ENCODE data around the gene AMBN.
A peak's percentile ranks its signal among the peaks of the same experiment; 100 is the strongest.
"Not testable (repeated sequence)": the region's sequence is repeated elsewhere in the genome, so short reads cannot be mapped to it uniquely, and the experiment has no call there.

AMBN gene

DNA sequence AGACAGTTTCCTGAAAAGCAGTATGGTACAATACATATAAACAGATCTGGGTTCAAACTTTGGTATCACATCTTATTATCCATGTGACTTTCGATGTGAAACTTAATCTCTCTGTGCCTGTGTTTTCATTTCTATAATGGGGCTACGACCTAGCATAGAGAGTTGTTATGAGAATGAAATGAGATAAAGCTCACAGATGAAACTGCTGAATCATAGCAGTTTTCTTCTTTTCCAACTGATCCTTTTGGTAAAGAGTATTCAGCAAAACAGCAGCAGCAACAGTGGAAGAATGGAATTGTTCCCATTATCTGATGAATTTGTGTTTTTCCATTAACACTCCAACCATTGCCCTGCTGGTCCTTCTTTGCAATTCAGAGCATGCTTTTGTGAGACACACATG lies 16.3 kb downstream of the AMBN start:
- DNase-seq = no peak

DNA sequence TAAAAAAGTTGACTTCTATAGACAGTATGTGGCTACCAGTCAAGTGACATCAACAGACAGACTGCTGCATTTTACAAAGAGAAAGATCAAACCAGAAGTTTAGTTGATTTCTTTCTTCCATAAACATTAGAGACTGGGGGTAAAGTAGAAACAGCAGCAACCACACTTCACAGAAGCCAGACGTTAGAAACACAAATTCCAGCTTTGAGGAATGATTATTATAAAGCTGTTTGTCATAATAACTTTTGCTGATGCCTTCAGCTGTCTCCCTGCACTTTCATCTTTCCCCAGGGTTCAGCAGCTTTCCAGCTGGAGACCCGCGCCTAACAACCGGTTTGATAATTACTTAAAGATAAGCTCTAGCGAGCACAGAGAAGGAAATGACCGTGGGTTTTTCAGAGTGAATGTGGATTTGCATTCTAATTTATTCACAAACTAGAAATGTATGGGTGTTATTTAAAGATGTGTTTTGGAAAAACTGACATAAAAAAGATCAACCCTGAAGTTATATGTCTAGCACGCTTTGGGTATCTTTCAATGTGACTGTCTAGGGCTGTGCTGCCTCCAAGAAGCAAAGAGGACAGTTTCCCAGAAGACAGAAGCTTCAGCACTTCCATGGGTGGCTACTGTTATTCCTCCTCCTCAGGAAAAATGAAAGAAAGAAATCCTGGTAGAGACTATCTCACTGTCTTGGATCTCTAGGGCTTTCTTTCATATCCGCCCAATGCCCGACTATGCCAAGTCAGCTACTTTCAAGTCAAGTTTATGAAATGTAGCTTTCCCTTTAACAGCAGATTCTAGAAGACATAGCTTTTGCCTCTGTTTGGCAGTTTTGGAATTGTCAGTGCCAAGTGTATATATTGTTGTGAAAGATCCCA lies 21.5 kb downstream of the AMBN start:
- DNase-seq = no peak

DNA sequence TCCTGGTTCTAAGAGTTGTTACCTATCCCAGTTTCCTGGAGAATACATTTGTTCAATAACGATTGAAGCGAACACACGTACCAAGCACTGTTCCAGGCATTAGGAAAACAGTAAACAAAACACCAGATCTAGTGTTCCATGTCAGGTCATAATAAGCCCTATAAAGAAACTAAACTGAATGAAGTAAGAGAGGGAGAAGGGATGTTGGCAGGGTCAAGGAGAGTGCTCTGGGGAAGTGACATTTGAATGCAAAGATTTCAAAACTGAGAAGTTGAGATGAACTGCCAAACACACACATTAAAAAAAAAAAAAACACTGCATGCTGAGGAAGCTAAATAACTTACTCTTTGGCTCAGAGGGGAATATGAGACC lies 22.1 kb downstream of the AMBN start:
- DNase-seq = no peak

DNA sequence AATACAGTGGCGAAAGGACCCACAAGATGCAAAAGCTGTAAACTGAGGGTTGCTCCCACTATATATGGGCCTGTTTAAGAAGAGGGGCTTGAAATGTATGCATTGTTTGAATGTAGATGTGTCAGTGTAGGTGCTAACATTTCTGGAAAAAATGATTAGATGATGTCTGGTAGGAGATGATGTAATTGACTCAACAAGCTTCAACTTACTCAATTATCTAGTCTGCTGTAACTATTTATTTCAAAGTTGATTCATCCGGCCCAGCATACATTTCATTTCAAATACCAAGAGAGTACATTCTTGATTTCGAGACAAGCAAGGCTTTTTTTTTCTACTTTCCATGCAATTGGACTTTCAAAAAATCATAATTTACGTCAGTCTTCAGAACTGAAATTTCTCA lies 27.2 kb downstream of the AMBN start:
- DNase-seq = no peak

DNA sequence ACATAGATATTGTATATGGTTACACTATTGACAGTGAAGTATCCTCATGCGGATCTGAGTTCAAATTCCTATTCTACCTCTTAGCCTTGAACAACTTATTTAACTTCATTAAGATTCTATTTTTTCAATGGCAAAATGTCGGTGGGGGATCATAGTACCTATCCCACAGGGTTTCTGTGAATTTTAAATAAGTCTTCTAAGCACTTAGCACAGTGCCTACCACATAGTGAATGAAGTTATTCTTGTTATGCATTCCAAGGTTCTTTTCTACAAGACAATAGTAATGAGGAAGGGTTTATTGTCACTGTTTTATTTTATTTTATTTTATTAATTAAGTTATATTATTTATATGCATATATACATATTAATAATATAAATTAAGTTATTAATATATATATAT lies 27.7 kb downstream of the AMBN start:
- no peak for DNase-seq

DNA sequence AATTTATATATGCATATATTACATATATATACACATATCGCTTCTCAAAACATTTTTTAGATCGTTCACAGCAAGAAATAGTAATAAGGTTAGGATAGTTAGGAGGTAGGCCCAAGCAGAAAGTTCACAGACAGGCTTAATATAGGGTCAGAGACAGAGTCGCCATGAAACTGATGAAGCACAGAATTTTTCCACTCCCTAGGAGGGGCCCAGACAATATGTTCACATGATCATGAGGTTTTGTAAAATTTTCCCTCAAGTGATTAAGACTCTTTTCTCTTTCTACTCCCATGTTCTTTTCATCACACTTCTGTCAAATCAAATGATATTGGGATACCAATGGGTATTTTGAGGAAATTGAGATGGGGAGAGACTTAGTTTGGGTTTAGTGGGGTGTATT lies 31.3 kb downstream of the AMBN start:
- DNase-seq = no peak

DNA sequence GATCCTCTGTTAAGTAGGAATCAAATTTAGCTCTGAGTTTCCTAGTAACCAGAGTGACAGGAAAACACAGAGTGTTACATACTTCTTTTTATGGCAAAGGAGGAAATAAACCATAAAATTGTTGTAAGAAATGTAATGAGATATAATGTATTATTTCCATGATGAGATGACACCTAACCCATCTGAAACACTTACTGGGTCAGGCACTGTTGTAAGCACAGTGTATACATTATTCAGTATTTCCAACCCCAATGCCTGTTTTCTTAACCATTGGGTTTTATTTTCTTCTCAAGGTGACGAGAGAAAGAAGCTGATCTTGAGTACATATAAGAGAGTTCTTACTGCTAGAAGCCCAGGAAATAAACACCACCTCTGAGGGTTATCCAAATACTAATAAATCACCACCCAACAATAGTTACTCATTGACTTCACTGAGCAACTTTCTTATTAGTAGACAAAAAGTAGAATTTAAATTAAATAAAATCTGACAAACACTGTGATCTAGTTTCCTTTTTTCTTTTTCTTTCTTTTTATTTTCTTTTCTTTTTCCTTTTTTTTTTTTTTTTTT lies 32.3 kb downstream of the AMBN start:
- no peak for DNase-seq

DNA sequence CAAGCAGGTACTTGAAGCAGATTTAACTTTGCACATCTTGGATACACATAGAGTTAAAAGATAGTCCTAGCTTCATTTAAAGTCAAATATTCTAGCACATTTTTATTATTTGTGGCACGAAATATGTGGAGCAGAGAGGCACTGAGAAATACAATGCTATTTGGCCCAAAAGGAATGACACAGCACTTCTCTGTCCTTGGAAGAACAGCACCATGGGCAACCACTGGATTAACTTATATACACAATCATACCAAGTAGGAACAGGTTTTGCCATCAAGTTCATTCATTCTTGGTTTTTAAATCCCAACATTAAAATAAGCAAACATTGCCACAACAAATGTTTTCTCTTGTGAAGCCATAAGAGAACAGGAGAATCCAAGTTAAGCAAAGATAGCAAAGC lies 35.6 kb downstream of the AMBN start:
- no peak for DNase-seq

DNA sequence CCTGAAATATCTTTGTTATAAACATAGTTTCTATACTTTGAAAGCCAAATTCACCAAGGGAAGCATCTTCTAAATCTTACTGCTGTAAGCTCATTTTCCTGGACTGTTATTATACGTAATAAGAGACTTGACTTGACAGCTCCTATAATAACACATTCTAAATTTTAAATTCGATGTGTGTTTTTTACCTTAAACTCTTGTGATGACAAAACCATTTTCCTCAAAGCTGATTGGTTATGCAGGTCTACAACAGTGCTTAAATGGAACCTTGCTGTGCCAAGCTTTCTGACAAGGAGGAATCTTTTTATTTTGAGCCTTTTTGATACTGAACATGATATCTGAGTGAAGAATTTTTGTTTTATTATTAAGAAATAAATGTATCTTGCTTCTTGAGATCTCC lies 36.4 kb downstream of the AMBN start, which contains the start of gene ENAM:
Gene ENAM (plus strand): TSS at position 301 of the 400 bp plus-strand sequence. CDS start 757 bp downstream, outside the sequence.
- no peak for DNase-seq

DNA sequence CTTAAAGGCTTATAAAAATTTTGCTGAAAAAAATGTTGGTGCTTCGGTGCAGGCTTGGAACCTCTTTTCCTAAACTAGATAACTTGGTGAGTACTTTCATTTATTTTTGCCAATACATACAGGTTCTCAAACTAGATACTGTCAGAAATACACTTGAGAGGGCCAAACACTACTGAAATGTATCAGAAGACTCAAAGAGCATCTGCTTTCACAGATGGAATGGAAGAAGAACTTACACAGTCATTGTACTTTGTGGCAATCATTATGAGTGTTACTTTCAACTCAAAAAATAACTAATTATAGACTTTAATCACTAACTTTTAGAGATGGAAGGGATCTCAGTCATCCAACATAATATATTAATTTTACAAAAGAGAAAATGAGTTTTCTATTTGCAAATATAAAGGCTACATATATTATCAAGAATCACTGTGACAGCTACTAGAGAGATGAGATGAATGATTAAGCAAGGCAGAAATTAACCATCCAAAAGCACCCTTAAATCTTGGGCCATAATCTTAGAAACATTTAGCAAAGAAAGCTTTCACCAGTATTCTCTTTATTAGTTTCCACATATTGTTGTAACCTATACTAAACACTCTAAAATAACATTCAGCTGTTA lies 37.5 kb downstream of the AMBN start:
- DNase-seq = peak; percentile 20

DNA sequence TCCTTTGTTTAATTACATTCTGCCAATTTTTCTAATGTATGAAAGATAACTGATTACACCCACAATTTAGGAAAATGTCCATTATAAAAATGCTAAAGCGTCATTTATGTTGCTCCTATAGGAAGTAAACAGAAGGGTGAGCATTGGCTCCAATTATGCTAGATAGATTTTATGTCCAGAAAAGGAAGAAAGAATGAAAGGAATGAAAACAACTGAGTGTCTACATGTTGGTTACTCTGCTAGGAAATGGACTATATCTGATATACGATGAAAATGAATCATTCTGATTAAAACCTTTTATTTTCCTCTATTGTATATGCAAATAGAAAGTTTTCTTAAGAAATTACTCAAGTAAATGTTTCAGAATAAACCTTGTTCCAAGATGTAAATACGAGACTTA lies 38.1 kb downstream of the AMBN start:
- no peak for DNase-seq

DNA sequence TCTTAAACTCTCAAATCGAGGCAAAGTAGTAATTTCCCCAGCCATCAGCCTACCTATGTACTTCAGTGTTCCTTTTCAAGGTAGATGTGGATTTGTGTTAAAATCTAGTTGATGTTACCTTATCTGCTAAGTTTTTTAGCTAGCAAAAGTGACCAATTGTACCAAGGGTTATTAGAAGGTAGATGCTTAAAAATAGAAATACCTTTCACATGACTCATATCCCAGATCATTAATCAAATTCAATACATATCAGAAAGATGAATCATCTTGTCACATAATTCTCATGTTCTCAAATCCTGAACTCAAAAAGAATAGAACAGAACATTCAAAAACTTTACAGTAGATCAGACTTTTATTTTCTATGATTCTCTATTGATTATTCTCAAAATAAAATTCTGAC lies 40.0 kb downstream of the AMBN start:
- DNase-seq = no peak

DNA sequence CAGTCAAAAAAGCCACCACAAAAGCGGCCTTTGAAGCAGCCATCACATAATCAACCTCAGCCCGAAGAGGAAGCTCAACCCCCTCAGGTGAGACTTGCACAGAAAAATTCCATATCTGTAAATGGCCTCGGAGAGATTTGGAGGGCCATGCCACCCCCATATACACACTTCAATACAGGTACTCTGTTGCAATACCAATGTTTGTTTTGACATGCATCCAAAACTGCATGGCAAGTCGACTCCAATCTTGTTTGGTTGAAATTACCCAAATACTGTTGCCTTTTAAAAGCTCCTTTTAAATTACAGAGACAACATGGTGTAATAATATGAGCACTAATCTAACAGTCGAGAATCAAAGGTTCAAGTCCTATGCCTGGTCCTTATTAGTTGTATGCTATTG lies 42.4 kb downstream of the AMBN start:
- DNase-seq = no peak

DNA sequence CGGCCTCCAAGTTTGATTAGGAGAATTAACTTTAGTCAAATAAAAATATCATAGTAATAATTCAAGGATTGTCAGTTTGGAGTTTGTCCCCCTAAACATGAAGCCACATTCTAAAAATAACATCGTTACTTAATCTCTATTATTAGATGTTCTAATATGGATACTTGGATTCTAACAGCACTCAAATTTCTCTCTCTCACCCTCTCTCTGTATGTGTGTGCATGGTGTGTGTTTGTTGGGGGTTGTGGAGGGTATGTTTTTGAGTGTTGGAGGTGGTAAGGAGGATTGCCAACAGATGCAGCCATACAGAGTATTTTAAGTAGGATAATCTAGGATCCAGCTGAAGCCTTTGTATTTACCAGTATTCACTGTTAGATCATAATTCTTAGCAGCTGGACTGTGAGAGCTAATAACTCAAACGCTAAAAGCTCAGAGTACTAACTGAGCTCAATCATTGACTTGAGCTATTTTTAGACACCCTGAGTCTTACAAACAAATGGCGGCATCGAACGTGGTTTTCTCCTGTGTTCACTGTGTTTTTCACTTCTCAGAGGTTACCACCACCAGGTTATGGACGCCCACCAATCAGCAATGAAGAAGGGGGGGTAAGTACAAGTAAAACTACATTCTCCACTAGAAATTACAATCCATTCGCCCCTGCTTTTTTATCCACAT lies 45.3 kb downstream of the AMBN start:
- no peak for DNase-seq

DNA sequence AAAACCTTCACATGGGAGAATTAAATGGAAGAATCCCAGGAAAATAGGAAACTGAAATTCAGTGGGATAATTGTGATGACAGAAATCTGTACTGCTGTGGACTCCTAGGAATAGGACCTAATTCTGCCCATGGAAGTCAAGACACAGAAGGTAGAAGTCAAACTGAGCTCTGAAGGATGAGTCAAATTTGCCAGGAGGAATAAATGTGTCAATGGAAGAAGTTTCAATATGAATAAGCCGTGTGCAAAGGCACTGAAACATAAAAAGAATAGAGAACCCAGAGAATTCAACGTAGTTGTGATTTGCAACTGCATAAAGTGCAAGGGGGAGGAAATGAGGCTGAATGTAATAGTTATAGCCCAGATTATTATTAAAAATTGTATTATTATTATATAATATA lies 48.1 kb downstream of the AMBN start:
- peak; percentile 48 for DNase-seq

DNA sequence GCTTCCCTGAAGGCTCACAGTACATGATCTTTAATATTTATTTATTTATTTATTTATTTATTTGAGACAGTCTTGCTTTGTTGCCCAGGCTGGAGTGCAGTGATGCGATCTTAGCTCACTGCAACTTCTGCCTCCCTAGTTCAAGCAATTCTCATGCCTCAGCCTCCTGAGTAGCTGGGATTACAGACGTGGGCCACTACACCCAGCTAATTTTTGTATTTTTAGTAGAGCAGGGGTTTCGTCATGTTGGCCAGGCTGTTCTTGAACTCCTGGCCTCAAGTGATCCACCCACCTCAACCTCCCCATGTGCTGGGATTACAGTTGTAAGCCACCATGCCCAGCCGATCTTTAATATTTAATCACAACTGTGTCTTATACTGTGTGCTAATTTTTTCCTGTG lies 58.7 kb downstream of the AMBN start:
- not testable (repeated sequence) for DNase-seq

DNA sequence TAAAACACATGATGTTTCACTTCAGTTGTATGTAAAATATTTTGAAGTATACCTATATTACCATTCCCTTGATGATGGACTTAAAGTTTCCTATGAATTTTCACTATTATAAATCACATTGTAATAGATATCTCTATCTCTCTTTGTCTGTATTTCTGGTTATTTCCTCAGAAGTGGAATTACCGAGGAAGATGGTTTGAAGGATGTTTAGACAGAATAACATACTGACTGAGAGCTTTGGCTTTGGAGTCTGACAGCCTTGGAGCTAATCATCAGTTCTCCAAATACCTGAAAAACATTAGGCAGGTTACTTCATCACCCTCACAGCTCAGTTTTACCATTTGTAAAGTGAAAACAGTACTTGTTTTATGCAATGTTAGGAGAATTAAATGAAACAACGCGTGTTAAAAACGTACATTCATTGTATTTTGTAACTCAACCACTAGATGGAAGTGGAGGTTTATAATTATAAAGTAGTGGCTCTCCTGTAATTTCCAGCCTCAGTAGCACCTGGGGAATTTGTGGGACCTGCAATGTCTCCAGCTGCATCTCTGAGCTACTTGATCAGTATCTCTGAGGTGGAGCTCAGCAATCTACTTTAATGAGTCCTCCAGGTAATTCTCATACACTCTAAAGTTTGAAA lies 59.9 kb downstream of the AMBN start:
- peak; percentile 36 for DNase-seq

DNA sequence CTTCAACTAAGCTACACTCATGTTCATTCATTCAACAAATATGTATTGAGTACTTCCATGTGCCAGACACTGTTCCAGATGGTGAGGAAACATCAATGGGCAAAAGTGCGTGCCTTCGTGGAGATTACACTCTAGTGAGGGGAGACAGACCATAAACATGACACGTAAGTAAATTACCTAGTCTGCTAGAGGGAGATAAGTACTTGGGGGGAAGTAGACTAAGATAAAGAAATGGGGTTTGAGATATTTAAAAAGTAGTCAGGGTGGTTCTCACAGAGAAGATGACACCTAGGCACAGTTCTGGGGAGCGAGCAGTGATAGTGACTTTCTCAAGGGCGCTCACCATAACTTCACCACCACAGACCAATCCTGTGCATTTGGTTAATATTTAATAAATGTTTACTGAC lies 62.6 kb downstream of the AMBN start:
- no peak for DNase-seq

Data from activated CD4-positive, alpha-beta T cell treated with anti-CD3 and anti-CD28 coated beads, Interleukin-2, amount 50 U/mL, for 16 hours (primary cell).